ENCODE measurements around the gene SLC7A9. TPM values are rescaled to one million over a fixed set of nuclear protein-coding genes. Genes with fewer than 3 reads are reported as not detected.

Gene SLC7A9
- total and polyA plus RNA-seq, 4 experiments from 2014 or later = 0.86 to 1.5 TPM; not detected in 2

GRCh38 chr19:32876236-32876918 lies 6.8 kb upstream of the SLC7A9 start:
- no peaks in the 10 kb centered on the region for H3K36me3 ChIP-seq (ENCODE audit: insufficient read depth, low read length)
- no peaks in the 10 kb centered on the region for H3K9me3 Mint-ChIP-seq
- H3K36me3 Mint-ChIP-seq = peaks cover 8 to 16% of the 10 kb centered on the region in 2 donors
- H3K4me1 ChIP-seq (ENCODE audit: insufficient read depth, low read length) = no peaks in the 10 kb centered on the region
- H3K4me3 ChIP-seq (ENCODE audit: low read length in 2 of 2) = no peak overlapping the region
- H3K27me3 ChIP-seq (ENCODE audit: insufficient read depth, low read length) = no peaks in the 10 kb centered on the region
- ChIA-PET POLR2A (ENCODE audit: partially characterized antibody) (no interaction called here), CTCF (ENCODE audit: partially characterized antibody) (no interaction called here)
- intact Hi-C loops (cut with micrococcal nuclease) = no loop called here
- H3K4me3 Mint-ChIP-seq = no peak overlapping the region
- H3K27ac ChIP-seq (ENCODE audit: low read depth, low read length) = no peak overlapping the region
- H3K4me1 Mint-ChIP-seq = no peaks in the 10 kb centered on the region
- H3K27me3 Mint-ChIP-seq = no peaks in the 10 kb centered on the region
- H3K9me3 ChIP-seq (ENCODE audit: control insufficient read depth in 1 of 2, low read length in 2 of 2) = no peaks in the 10 kb centered on the region
- peak overlapping the region in 1 of 7 donors; percentile 48 for H3K27ac Mint-ChIP-seq
- DNase-seq = no peak

- H3K4me3 Mint-ChIP-seq = no peak overlapping the region
These were observed 5.9 kb upstream of the SLC7A9 start for GRCh38 chr19:32875428-32875827.

GRCh38 chr19:32874605-32875004 lies 5.0 kb upstream of the SLC7A9 start:
- H3K27ac ChIP-seq (ENCODE audit: low read depth, low read length) = no peak overlapping the region
- H3K36me3 ChIP-seq (ENCODE audit: insufficient read depth, low read length) = no peaks in the 10 kb centered on the region
- no peaks in the 10 kb centered on the region for H3K9me3 Mint-ChIP-seq
- intact Hi-C loops (cut with micrococcal nuclease) = no loop called here
- H3K27me3 ChIP-seq (ENCODE audit: insufficient read depth, low read length) = no peaks in the 10 kb centered on the region
- POLR2A ChIA-PET (ENCODE audit: partially characterized antibody) = no interaction called here
- CTCF ChIA-PET (ENCODE audit: partially characterized antibody) = no interaction called here
- peaks cover 4 to 12% of the 10 kb centered on the region in 2 donors for H3K36me3 Mint-ChIP-seq
- no peak overlapping the region for H3K4me3 ChIP-seq (ENCODE audit: low read length in 2 of 2)
- no peak overlapping the region for H3K4me3 Mint-ChIP-seq
- no peaks in the 10 kb centered on the region for H3K4me1 ChIP-seq (ENCODE audit: insufficient read depth, low read length)
- H3K27ac Mint-ChIP-seq = peak overlapping the region in 1 of 7 donors; percentile 20
- H3K4me1 Mint-ChIP-seq = no peaks in the 10 kb centered on the region
- H3K27me3 Mint-ChIP-seq = no peaks in the 10 kb centered on the region
- no peaks in the 10 kb centered on the region for H3K9me3 ChIP-seq (ENCODE audit: control insufficient read depth in 1 of 2, low read length in 2 of 2)
- no peak for DNase-seq

More at GRCh38 chr19:32875428-32875827, 5.9 kb upstream of the SLC7A9 start:
- Histone ChIP-seq H3K27ac (ENCODE audit: low read depth, low read length) (no peak overlapping the region), H3K4me3 (ENCODE audit: low read length in 2 of 2) (no peak overlapping the region), H3K27me3 (ENCODE audit: insufficient read depth, low read length) (no peaks in the 10 kb centered on the region), H3K36me3 (ENCODE audit: insufficient read depth, low read length) (no peaks in the 10 kb centered on the region), H3K9me3 (ENCODE audit: control insufficient read depth in 1 of 2, low read length in 2 of 2) (no peaks in the 10 kb centered on the region), H3K4me1 (ENCODE audit: insufficient read depth, low read length) (no peaks in the 10 kb centered on the region)
- ChIA-PET POLR2A (ENCODE audit: partially characterized antibody) (no interaction called here), CTCF (ENCODE audit: partially characterized antibody) (no interaction called here)
- intact Hi-C loops (cut with micrococcal nuclease) = no loop called here
- no peak for DNase-seq
- no peaks in the 10 kb centered on the region for H3K4me1 Mint-ChIP-seq
- H3K27me3 Mint-ChIP-seq = no peaks in the 10 kb centered on the region
- no peaks in the 10 kb centered on the region for H3K9me3 Mint-ChIP-seq
- peaks cover 4 to 16% of the 10 kb centered on the region in 2 donors for H3K36me3 Mint-ChIP-seq
- no peak overlapping the region for H3K27ac Mint-ChIP-seq

- no peak overlapping the region for H3K4me3 Mint-ChIP-seq
- no peak for DNase-seq
- Histone ChIP-seq H3K9me3 (ENCODE audit: control insufficient read depth in 1 of 2, low read length in 2 of 2) (no peaks in the 10 kb centered on the region), H3K27ac (ENCODE audit: low read depth, low read length) (no peak overlapping the region), H3K4me1 (ENCODE audit: insufficient read depth, low read length) (no peaks in the 10 kb centered on the region), H3K36me3 (ENCODE audit: insufficient read depth, low read length) (no peaks in the 10 kb centered on the region), H3K4me3 (ENCODE audit: low read length in 2 of 2) (no peak overlapping the region), H3K27me3 (ENCODE audit: insufficient read depth, low read length) (no peaks in the 10 kb centered on the region)
- ChIA-PET CTCF (ENCODE audit: partially characterized antibody) (no interaction called here), POLR2A (ENCODE audit: partially characterized antibody) (no interaction called here)
- no peaks in the 10 kb centered on the region for H3K4me1 Mint-ChIP-seq
- intact Hi-C loops (cut with micrococcal nuclease) = no loop called here
- no peaks in the 10 kb centered on the region for H3K27me3 Mint-ChIP-seq
- no peak overlapping the region for H3K27ac Mint-ChIP-seq
- peaks cover 0 to 2% (median 0%) of the 10 kb centered on the region in 8 donors for H3K9me3 Mint-ChIP-seq
- peaks cover 2 to 5% of the 10 kb centered on the region in 2 donors for H3K36me3 Mint-ChIP-seq
These were observed 3.8 kb upstream of the SLC7A9 start for GRCh38 chr19:32873247-32873959.

GRCh38 chr19:32872391-32872790 lies 2.8 kb upstream of the SLC7A9 start:
- ChIA-PET CTCF (ENCODE audit: partially characterized antibody) (no interaction called here), POLR2A (ENCODE audit: partially characterized antibody) (no interaction called here)
- H3K4me3 ChIP-seq (ENCODE audit: low read length in 2 of 2) = no peak overlapping the region
- Mint-ChIP-seq H3K9me3 (peaks cover 0 to 2% (median 0%) of the 10 kb centered on the region in 8 donors), H3K4me1 (no peaks in the 10 kb centered on the region), H3K4me3 (no peak overlapping the region), H3K27ac (no peak overlapping the region), H3K27me3 (no peaks in the 10 kb centered on the region), H3K36me3 (no peaks in the 10 kb centered on the region)
- no peaks in the 10 kb centered on the region for H3K27me3 ChIP-seq (ENCODE audit: insufficient read depth, low read length)
- no peaks in the 10 kb centered on the region for H3K4me1 ChIP-seq (ENCODE audit: insufficient read depth, low read length)
- no peak for DNase-seq
- no peaks in the 10 kb centered on the region for H3K9me3 ChIP-seq (ENCODE audit: control insufficient read depth in 1 of 2, low read length in 2 of 2)
- H3K36me3 ChIP-seq (ENCODE audit: insufficient read depth, low read length) = no peaks in the 10 kb centered on the region
- no peak overlapping the region for H3K27ac ChIP-seq (ENCODE audit: low read depth, low read length)
- intact Hi-C loops (cut with micrococcal nuclease) = no loop called here

- no peak for DNase-seq
- H3K9me3 ChIP-seq (ENCODE audit: control insufficient read depth in 1 of 2, low read length in 2 of 2) = no peaks in the 10 kb centered on the region
- ChIA-PET POLR2A (ENCODE audit: partially characterized antibody) (no interaction called here), CTCF (ENCODE audit: partially characterized antibody) (interaction anchor here (0.8 kb wide), 1 partner anchor 105 kb away, joined by 4 read pairs; no protein-coding TSS in a partner anchor)
- intact Hi-C loops (cut with micrococcal nuclease) = no loop called here
- no peak overlapping the region for H3K27ac ChIP-seq (ENCODE audit: low read depth, low read length)
- no peak overlapping the region for H3K4me3 ChIP-seq (ENCODE audit: low read length in 2 of 2)
- H3K9me3 Mint-ChIP-seq = peaks cover 0 to 2% (median 0%) of the 10 kb centered on the region in 8 donors
- no peaks in the 10 kb centered on the region for H3K4me1 Mint-ChIP-seq
- no peaks in the 10 kb centered on the region for H3K27me3 Mint-ChIP-seq
- no peaks in the 10 kb centered on the region for H3K4me1 ChIP-seq (ENCODE audit: insufficient read depth, low read length)
- no peak overlapping the region for H3K27ac Mint-ChIP-seq
- H3K27me3 ChIP-seq (ENCODE audit: insufficient read depth, low read length) = no peaks in the 10 kb centered on the region
- no peaks in the 10 kb centered on the region for H3K36me3 Mint-ChIP-seq
- H3K36me3 ChIP-seq (ENCODE audit: insufficient read depth, low read length) = no peaks in the 10 kb centered on the region
- H3K4me3 Mint-ChIP-seq = no peak overlapping the region
These were observed 1.4 kb upstream of the SLC7A9 start for GRCh38 chr19:32870981-32871451.

GRCh38 chr19:32869966-32870573 lies 503 bp upstream of the SLC7A9 start:
- no peak overlapping the region for H3K4me3 Mint-ChIP-seq
- POLR2A ChIA-PET (ENCODE audit: partially characterized antibody) = no interaction called here
- intact Hi-C loops (cut with micrococcal nuclease) = no loop called here
- peaks cover 0 to 2% (median 0%) of the 10 kb centered on the region in 8 donors for H3K9me3 Mint-ChIP-seq
- H3K9me3 ChIP-seq (ENCODE audit: control insufficient read depth in 1 of 2, low read length in 2 of 2) = no peaks in the 10 kb centered on the region
- H3K4me3 ChIP-seq (ENCODE audit: low read length in 2 of 2) = no peak overlapping the region
- CTCF ChIA-PET (ENCODE audit: partially characterized antibody) = no interaction called here
- H3K36me3 Mint-ChIP-seq = no peaks in the 10 kb centered on the region
- H3K27me3 ChIP-seq (ENCODE audit: insufficient read depth, low read length) = no peaks in the 10 kb centered on the region
- H3K27ac ChIP-seq (ENCODE audit: low read depth, low read length) = no peak overlapping the region
- H3K4me1 ChIP-seq (ENCODE audit: insufficient read depth, low read length) = no peaks in the 10 kb centered on the region
- H3K27me3 Mint-ChIP-seq = no peaks in the 10 kb centered on the region
- no peaks in the 10 kb centered on the region for H3K4me1 Mint-ChIP-seq
- H3K27ac Mint-ChIP-seq = no peak overlapping the region
- DNase-seq = no peak
- no peaks in the 10 kb centered on the region for H3K36me3 ChIP-seq (ENCODE audit: insufficient read depth, low read length)
